Fibroblast of the aortic adventitia (primary cell): ENCODE measurements around the gene MGLL. TPM values are rescaled to one million over a fixed set of nuclear protein-coding genes. Genes with fewer than 3 reads are reported as not detected.

Experiments used
- DNase-seq: peaks from one replicate; pipeline ENCODE4 v3.0.0-alpha.2; 2010; ENCODE audit warnings: low read depth
- H3K4me3 ChIP-seq: 2 replicates; pipeline ENCODE4 v1.5.1; 2011; ENCODE audit warnings: low read depth, mild to moderate bottlenecking, control low read depth, low read length, moderate library complexity
- CTCF ChIP-seq: IDR thresholded peaks from 2 replicates; pipeline ENCODE4 v1.5.1; 2011; ENCODE audit warnings: mild to moderate bottlenecking, low read length, control low read depth, inconsistent platforms; ENCODE audit not compliant: insufficient read depth
- total RNA-seq: library from RNA; depleted of rRNA; stranded (reverse); fragments of >200 nt; gene quantifications from 2 replicates; pipeline ENCODE4 v1.2.3, GENCODE V29; 2012; ENCODE audit warnings: low replicate concordance

Gene MGLL
- total RNA-seq, 1 donor = 25.8 TPM

DNA sequence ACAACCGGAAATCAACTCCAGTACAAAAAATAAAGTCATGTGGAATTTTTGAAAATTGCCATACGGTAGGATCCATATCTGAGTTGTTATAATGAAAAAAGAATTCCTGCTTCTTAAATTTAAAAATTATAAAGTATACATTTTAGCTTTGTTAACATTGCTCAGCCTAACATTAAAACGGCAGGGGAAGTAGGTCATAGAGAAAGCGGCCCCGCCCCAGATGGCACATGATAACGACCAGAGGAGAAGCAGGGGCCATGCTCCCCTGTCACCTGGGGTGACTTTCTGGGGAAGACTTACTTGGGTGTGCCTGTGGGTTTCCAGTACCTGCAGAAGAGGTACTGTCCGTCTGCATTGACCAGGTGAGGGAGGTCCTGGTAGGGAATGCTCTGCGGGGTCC is 921 bp downstream of the MGLL start:
- no peak for DNase-seq
- H3K4me3 ChIP-seq = peak overlapping the region; percentile 4
- TF ChIP-seq CTCF = no peak

- peak; percentile 16 for DNase-seq
- TF ChIP-seq CTCF = no peak
- no peak overlapping the region for H3K4me3 ChIP-seq
These were observed 1.4 kb downstream of the MGLL start for GRCh38 chr3:127820826-127821313.

DNA sequence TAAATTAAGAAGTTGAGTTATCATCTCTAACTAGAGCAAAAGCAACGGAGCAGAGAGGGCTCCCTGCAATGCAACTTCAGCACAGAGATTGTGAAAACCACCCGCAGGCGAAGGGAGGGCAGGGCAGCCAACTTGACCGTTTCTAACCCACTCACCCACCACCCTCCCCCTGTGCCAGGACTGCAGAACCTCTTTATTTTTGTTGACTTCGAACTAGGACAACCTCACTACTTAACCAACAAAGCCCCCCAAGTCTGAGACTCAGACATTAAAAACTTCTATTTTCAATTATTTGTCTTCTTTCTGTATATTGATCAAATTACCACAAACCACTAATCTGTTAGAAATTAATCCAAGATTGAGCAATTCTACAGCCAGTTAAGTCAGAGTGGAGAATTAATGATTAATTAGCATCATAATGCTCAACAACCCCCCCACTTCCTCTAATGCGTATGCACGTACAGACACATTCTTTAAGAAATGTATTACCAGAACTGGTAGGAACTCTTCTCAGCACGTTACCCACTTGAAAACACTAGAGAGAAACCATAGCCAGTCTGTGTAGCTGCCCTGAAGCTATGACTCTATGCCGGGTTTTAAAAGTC is 2.0 kb downstream of the MGLL start:
- TF ChIP-seq CTCF = peak; percentile 47
- peak; percentile 50 for DNase-seq
- H3K4me3 ChIP-seq = no peak overlapping the region

- no peak overlapping the region for H3K4me3 ChIP-seq
These were observed 2.7 kb downstream of the MGLL start for GRCh38 chr3:127819656-127820055.

DNA sequence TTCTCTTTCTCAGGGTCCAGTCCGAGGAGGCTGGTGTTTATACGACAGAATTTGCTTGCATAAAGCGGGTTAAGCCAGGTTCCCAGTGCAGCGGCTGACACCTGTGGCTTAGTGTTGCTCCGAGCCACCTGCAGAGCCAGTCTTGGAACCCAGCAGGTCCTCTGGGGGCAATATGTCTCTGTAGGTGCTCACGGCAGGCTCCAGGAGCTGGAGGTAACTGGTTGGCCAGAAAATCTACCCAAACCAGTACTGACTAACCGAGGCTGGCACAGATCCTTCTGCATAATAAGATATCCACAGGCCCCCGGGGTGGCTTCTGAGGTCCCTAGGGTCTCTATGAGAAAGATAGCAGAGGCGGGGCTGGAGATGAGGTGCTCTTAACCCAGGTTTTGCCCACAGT is 3.2 kb downstream of the MGLL start:
- no peak overlapping the region for H3K4me3 ChIP-seq
- TF ChIP-seq CTCF = no peak
- DNase-seq = no peak

More at GRCh38 chr3:127819656-127820055, 2.7 kb downstream of the MGLL start:
- DNase-seq = no peak
- TF ChIP-seq CTCF = no peak

DNA sequence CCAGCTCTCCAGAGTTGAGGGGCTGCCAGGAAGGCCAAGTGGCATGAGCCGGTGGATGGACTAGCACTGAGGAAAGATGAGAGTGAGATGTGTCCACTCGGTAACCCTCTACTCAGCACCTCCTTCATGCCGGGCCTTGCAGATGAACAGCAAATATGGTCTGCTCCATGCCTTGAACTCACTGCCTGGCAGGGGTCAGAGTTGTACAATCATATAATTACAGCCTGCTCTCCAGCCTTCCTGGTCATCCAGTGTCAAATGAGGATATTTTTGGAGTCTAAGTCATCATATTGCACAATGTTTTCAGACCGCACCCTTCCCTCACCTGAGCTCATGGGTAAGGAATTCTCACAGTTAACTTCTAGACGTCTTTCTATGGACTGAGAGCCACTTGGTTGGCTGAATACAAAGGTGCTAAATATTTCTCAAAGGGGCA is 4.9 kb downstream of the MGLL start:
- no peak overlapping the region for H3K4me3 ChIP-seq
- no peak for TF ChIP-seq CTCF
- peak; percentile 82 for DNase-seq

- no peak for DNase-seq
- no peak for TF ChIP-seq CTCF
- no peak overlapping the region for H3K4me3 ChIP-seq
These were observed 5.4 kb downstream of the MGLL start for GRCh38 chr3:127816783-127817405.
